CD14-positive monocyte (primary cell): ENCODE measurements around the gene PSMD3. TPM values are rescaled to one million over a fixed set of nuclear protein-coding genes. Genes with fewer than 3 reads are reported as not detected.

Experiments used
- DNase-seq, 3 donors: peaks; one replicate each; pipeline ENCODE4 v3.0.0-alpha.2; 2011 to 2022
- H2AFZ ChIP-seq: 2 replicates; pipeline ENCODE4 v1.6.0; 2012; ENCODE audit warnings: mild to moderate bottlenecking, low read depth, low read length, inconsistent platforms; ENCODE audit not compliant: insufficient read depth, poor library complexity, severe bottlenecking
- H3K27ac ChIP-seq, 2 donors: 1 replicate in 1 of 2; 2 replicates in 1 of 2; pipeline ENCODE4 v1.5.1; 2012 to 2013; ENCODE audit warnings: low read length in 2 of 2, control low read depth in 1 of 2, inconsistent platforms in 1 of 2, low read depth in 1 of 2, mild to moderate bottlenecking in 1 of 2
- H3K27me3 ChIP-seq, 2 donors: one replicate each; pipeline versions ENCODE4 v1.6.0 to v1.6.1; 2011 to 2013; ENCODE audit warnings: low read length in 2 of 2; ENCODE audit not compliant: control insufficient read depth in 2 of 2, insufficient read depth in 2 of 2
- H3K36me3 ChIP-seq, 2 donors: replicated peaks in 1 of 2; 1 replicate in 1 of 2; 2 replicates in 1 of 2; pipeline versions ENCODE4 v1.5.1 to v1.6.1; 2012 to 2013; ENCODE audit warnings: low read length in 2 of 2, control low read depth in 1 of 2, inconsistent platforms in 1 of 2, mild to moderate bottlenecking in 1 of 2; ENCODE audit not compliant: insufficient read depth in 2 of 2, control insufficient read depth in 1 of 2
- H3K4me1 ChIP-seq, 2 donors: 1 replicate in 1 of 2; 2 replicates in 1 of 2; pipeline versions ENCODE4 v1.5.1 to v1.6.1; 2012 to 2013; ENCODE audit warnings: low read length in 2 of 2, control low read depth in 1 of 2, inconsistent platforms in 1 of 2, mild to moderate bottlenecking in 1 of 2, moderate library complexity in 1 of 2; ENCODE audit not compliant: insufficient read depth in 2 of 2, control insufficient read depth in 1 of 2
- H3K4me2 ChIP-seq: replicated peaks from 2 replicates; pipeline ENCODE3; 2012; ENCODE audit warnings: low read length, moderate library complexity, mild to moderate bottlenecking; ENCODE audit not compliant: poor library complexity, severe bottlenecking; ENCODE audit errors: extremely low read depth
- H3K4me3 ChIP-seq, 3 experiments: fragments of 200-600 bp in 1 of 3; sonication (generic) in 1 of 3; replicated peaks in 1 of 3; 1 replicate in 2 of 3; 2 replicates in 1 of 3; pipeline ENCODE4 v1.5.1; 2011 to 2013; ENCODE audit warnings: low read length in 3 of 3, mild to moderate bottlenecking in 3 of 3, control low read depth in 2 of 3, low read depth in 2 of 3, inconsistent platforms in 1 of 3, moderate library complexity in 1 of 3
- H3K79me2 ChIP-seq: 2 replicates; pipeline ENCODE4 v1.6.0; 2012; ENCODE audit warnings: mild to moderate bottlenecking, control low read depth, inconsistent platforms, low read length, moderate library complexity; ENCODE audit not compliant: insufficient read depth
- H3K9ac ChIP-seq: 2 replicates; pipeline ENCODE4 v1.6.0; 2017; ENCODE audit warnings: low read length, mild to moderate bottlenecking; ENCODE audit not compliant: insufficient read depth, poor library complexity, severe bottlenecking
- H3K9me3 ChIP-seq, 2 donors: replicated peaks in 1 of 2; 1 replicate in 1 of 2; 2 replicates in 1 of 2; pipeline versions ENCODE4 v1.5.1 to v1.6.1; 2012 to 2013; ENCODE audit warnings: low read length in 2 of 2, control low read depth in 1 of 2; ENCODE audit not compliant: control insufficient read depth in 1 of 2, insufficient read depth in 1 of 2
- H4K20me1 ChIP-seq: 2 replicates; pipeline ENCODE4 v1.6.0; 2012; ENCODE audit warnings: mild to moderate bottlenecking, low read length, control low read depth, moderate library complexity; ENCODE audit not compliant: insufficient read depth
- H3K27ac Mint-ChIP-seq, 7 donors: one replicate each; pipeline ENCODE4 v1.8.0; 2020; ENCODE audit warnings: mild to moderate bottlenecking in 7 of 7, mixed read lengths in 7 of 7, moderate library complexity in 6 of 7, inconsistent platforms in 2 of 7
- H3K27me3 Mint-ChIP-seq, 3 donors: one replicate each; pipeline ENCODE4 v1.8.0; 2021 to 2022; ENCODE audit warnings: low read depth in 3 of 3, mild to moderate bottlenecking in 3 of 3, mixed read lengths in 3 of 3, moderate library complexity in 3 of 3, inconsistent platforms in 1 of 3
- H3K36me3 Mint-ChIP-seq, 2 donors: one replicate each; pipeline ENCODE4 v1.8.0; 2020; ENCODE audit warnings: mixed read lengths in 2 of 2, inconsistent platforms in 1 of 2, mild to moderate bottlenecking in 1 of 2
- H3K4me1 Mint-ChIP-seq: one replicate; pipeline ENCODE4 v1.8.0; 2020; ENCODE audit warnings: mild to moderate bottlenecking, mixed read lengths
- H3K4me3 Mint-ChIP-seq, 2 donors: one replicate each; pipeline ENCODE4 v1.8.0; 2020; ENCODE audit warnings: mild to moderate bottlenecking in 2 of 2, mixed read lengths in 2 of 2, moderate library complexity in 1 of 2
- H3K9me3 Mint-ChIP-seq, 7 donors: one replicate each; pipeline ENCODE4 v1.8.0; 2020 to 2022; ENCODE audit warnings: mixed read lengths in 7 of 7, mild to moderate bottlenecking in 6 of 7, moderate library complexity in 6 of 7, inconsistent platforms in 2 of 7
- WGBS: methylation state at CpG from one replicate; pipeline ENCODE4 v1.1.5; 2013; ENCODE audit warnings: missing lambda C conversion rate; ENCODE audit not compliant: insufficient coverage; 5-methylcytosine and 5-hydroxymethylcytosine counted together
- intact Hi-C, 2 donors: fragments of 100-400 bp; cut with micrococcal nuclease; formaldehyde crosslinking; loops; one replicate each; pipeline versions ENCODE4 v1.15.0 to v1.15.1; 2023
- polyA plus RNA-seq, 3 donors: library from polyadenylated mRNA; depleted of rRNA in 1 of 3; unstranded in 2 of 3; stranded (reverse) in 1 of 3; fragments of 300-500 nt in 2 of 3; fragments of >200 nt in 1 of 3; fragmentation: Illumina TruSeq in 2 of 3; gene quantifications; 1 replicate in 2 of 3; 2 replicates in 1 of 3; pipeline ENCODE4 v1.2.3, GENCODE V29; 2012 to 2021
- TF ChIP-seq, protein P1 (sequence below): fragments of 200-600 bp; IDR thresholded peaks from one replicate; pipeline ENCODE4 v1.8.0; 2022; ENCODE audit warnings: antibody characterized with exemption, mild to moderate bottlenecking

The PSMD3 gene
- polyA plus RNA-seq, 3 donors: 48.4 to 63.2 (median 48.8) TPM

- no peaks in the 10 kb centered on the region for H3K79me2 ChIP-seq
- WGBS: 60% methylated on average over 7 of the region's 15 CpGs
- no peaks in the 10 kb centered on the region for H3K27me3 ChIP-seq
- no peak overlapping the region for H3K4me3 ChIP-seq
- no peaks in the 10 kb centered on the region for H3K9me3 ChIP-seq
- peaks cover 6% of the 10 kb centered on the region for H3K4me1 Mint-ChIP-seq
- H3K4me2 ChIP-seq: no peak overlapping the region
- H3K36me3 Mint-ChIP-seq: peaks cover 46 to 58% of the 10 kb centered on the region in 2 donors
- no peak overlapping the region for H3K27ac ChIP-seq
- no peak overlapping the region for H3K27ac Mint-ChIP-seq
- H3K4me1 ChIP-seq: no peaks in the 10 kb centered on the region
- intact Hi-C loops: loop anchor here in 1 of 2 donors (10.0 kb wide), 1 partner anchor 146 kb away; no protein-coding TSS in a partner anchor
- H3K9ac ChIP-seq: no peak overlapping the region
- TF ChIP-seq, protein P1, sequence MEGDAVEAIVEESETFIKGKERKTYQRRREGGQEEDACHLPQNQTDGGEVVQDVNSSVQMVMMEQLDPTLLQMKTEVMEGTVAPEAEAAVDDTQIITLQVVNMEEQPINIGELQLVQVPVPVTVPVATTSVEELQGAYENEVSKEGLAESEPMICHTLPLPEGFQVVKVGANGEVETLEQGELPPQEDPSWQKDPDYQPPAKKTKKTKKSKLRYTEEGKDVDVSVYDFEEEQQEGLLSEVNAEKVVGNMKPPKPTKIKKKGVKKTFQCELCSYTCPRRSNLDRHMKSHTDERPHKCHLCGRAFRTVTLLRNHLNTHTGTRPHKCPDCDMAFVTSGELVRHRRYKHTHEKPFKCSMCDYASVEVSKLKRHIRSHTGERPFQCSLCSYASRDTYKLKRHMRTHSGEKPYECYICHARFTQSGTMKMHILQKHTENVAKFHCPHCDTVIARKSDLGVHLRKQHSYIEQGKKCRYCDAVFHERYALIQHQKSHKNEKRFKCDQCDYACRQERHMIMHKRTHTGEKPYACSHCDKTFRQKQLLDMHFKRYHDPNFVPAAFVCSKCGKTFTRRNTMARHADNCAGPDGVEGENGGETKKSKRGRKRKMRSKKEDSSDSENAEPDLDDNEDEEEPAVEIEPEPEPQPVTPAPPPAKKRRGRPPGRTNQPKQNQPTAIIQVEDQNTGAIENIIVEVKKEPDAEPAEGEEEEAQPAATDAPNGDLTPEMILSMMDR: no peak
- no peaks in the 10 kb centered on the region for H4K20me1 ChIP-seq
- H3K27me3 Mint-ChIP-seq: peaks cover 4 to 17% (median 6%) of the 10 kb centered on the region in 3 donors
- H3K4me3 Mint-ChIP-seq: no peak overlapping the region
- no peaks in the 10 kb centered on the region for H3K9me3 Mint-ChIP-seq
- H3K36me3 ChIP-seq: peaks cover 45 to 56% of the 10 kb centered on the region in 2 donors
- no peak for DNase-seq
- no peak overlapping the region for H2AFZ ChIP-seq
Measured at GRCh38 chr17:40018211-40019121, 37.9 kb downstream of the PSMD3 start.

- Mint-ChIP-seq H3K4me3 (no peak overlapping the region), H3K27me3 (peaks cover 2 to 12% (median 3%) of the 10 kb centered on the region in 3 donors), H3K4me1 (peaks cover 1% of the 10 kb centered on the region), H3K27ac (peak overlapping the region in 4 of 7 donors; percentile 30 to 64 (median 48)), H3K9me3 (no peaks in the 10 kb centered on the region), H3K36me3 (peaks cover 52 to 65% of the 10 kb centered on the region in 2 donors)
- Histone ChIP-seq H3K4me1 (no peaks in the 10 kb centered on the region), H2AFZ (no peak overlapping the region), H3K4me3 (no peak overlapping the region), H3K4me2 (no peak overlapping the region), H3K27ac (no peak overlapping the region), H3K36me3 (peaks cover 52 to 65% of the 10 kb centered on the region in 2 donors), H3K27me3 (no peaks in the 10 kb centered on the region), H3K9me3 (no peaks in the 10 kb centered on the region), H4K20me1 (no peaks in the 10 kb centered on the region), H3K9ac (no peak overlapping the region), H3K79me2 (no peaks in the 10 kb centered on the region)
- intact Hi-C loops: loop anchor here in 1 of 2 donors (10.0 kb wide), 1 partner anchor 145 kb away; no protein-coding TSS in a partner anchor
- WGBS: 84% methylated on average over 16 of the region's 24 CpGs
- no peak for DNase-seq
- TF ChIP-seq, protein P1: no peak
Measured at GRCh38 chr17:40019140-40019991, 38.8 kb downstream of the PSMD3 start.
